Activated CD4-positive, alpha-beta T cell treated with anti-CD3 and anti-CD28 coated beads for 48 hours (primary cell): Measurements from ENCODE around the gene TCP10L.
"Not testable (repeated sequence)": the region's sequence is repeated elsewhere in the genome, so short reads cannot be mapped to it uniquely, and the experiment has no call there.

Experiments
- DNase-seq: peaks from one replicate; pipeline ENCODE4 v3.0.0-alpha.2; 2020

TCP10L gene

DNA sequence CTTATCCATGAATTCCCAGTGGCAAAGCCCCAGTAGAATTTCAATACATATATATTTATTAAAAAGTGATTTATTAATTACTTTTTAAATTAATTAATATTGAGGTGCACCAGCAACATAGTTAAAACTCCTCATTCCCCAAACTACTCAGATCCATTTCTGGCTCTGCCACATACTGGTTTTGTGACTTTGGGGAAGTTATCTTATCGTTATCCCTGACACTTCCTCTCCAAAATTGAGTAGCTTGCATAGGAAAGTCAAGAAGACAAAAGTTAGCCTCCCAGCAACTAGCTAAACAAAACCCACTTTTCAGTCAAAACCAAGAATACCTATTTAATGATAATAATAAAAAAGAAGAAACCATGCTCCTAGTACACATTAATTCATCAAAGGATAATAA is 35.9 kb downstream of the TCP10L start:
- DNase-seq, result no peak

DNA sequence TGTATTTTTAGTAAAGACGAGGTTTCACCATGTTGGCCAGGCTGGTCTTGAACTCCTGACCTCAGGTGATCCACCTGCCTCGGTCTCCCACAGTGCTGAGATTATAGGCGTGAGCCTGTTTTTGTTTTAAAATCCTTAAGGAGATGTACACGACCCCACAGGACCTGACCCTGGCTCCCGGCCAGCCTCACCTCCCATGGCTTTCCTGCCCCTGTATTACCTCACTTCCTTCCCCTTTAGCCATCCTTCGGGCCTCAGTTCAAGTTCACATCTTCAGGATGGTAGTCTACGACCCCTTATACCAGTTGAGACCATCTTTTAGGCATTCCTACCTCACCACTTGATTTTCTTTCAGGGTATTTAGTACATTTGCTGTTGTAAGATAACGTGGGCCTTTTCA is 36.3 kb downstream of the TCP10L start:
- DNase-seq, result no peak

DNA sequence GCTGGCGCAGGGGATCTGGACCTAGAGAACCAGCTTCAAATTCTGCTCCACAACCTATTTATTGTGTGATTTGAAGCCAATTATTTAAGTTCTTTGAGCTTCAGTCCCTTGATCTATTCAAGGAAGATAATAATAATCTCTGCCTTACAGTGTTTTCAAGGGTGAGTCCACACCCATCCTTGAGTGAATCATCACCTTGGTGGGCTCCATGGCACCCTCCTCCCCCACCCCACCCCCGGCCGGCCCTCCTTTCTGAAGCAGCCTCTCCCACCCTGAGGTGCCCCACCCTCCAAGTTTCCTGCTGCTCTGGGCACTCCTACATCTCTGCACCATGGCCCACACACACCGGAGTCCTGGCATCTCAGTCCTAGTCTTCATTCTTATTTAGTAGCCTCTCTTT is 38.3 kb downstream of the TCP10L start:
- DNase-seq, result no peak

DNA sequence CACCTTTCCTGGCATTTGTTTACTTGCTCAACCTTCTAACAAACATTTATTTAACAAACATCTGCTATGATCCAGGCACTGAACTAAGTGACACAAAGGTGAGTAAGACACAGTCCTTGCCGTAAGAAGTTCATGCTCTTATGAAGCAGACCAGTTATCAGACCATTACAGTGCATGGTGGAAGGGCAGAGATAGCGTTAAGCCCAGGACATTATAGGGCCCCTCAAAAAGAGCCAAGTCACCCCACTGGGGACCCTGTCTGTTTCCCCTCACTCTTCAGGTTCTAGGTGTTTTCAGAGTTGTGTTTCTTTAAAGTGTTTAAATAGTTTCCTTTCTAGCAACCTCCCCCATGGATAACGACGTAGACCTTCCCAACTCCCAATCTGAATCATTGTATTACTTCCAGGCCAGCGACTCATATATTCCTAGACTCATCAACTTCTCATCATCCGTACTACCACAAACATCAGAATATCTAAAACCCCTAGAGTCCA is 39.3 kb downstream of the TCP10L start:
- DNase-seq, result no peak

DNA sequence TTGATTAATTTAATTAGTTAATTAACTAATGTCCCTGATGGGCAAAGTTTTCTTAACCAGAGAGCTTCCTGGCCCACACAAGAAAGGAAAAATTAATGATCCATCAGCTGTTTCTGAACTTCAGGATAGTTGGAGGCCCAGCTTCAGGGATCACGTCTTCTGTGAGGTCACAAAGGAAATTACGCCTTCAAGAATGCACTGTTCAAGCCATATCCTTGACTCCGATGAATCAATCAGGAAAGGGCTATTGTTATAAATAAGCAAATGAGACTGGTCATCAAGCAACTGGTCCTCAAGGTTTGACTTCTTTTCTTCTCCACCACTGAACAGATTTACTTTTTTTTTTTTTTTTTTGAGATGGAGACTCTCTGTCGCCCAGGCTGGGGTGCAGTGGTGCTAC is 40.6 kb downstream of the TCP10L start:
- no peak for DNase-seq

DNA sequence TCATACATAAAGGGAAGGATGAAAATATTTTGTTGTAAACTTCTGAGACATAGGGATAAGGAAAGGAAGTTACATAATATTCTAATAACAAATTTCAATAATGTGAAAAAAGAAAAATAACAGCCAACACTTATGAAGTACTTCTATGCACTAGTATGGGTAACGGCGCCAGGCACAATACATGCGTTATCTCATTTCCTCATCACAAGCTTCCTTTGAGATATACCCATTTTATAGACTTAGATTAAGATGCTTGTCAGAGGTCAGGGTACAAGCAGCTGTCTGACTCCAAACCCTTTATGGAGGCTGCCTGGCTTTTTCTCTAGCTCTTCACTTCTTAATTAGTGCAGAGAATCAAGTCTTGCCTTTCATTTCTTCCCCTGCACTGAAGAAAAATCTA is 41.3 kb downstream of the TCP10L start:
- DNase-seq, result no peak

DNA sequence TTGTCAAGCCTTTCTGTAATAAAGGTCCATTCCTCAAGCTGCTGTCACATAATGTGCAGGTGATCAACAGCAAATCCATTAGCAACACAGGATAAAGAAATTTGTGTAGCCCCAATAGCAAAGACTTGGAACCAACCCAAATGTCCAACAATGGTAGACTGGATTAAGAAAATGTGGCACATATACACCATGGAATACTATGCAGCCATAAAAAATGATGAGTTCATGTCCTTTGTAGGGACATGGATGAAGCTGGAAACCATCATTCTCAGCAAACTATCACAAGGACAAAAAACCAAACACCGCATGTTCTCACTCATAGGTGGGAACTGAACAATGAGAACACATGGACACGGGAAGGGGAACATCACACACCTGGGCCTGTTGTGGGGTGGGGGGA is 42.3 kb downstream of the TCP10L start:
- DNase-seq, result not testable (repeated sequence)

DNA sequence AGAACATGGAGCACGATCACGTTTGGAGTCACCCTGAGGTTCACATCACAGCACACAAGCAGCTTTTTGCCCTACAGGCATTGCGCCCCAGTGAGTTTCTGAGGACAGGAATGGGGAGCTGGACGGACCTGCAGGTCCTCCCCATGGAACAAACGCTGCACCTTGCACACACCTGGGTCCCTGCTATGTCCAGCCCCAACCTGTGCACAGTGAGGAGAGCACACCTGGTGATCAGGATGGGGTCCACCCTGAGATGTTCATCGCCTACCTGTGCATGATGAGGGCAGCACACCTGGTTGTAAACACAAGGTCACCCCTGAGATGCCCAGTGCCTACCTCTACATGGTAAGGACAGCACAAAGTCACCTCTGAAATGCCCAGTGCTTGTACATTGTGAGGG is 45.9 kb downstream of the TCP10L start:
- DNase-seq, result no peak

DNA sequence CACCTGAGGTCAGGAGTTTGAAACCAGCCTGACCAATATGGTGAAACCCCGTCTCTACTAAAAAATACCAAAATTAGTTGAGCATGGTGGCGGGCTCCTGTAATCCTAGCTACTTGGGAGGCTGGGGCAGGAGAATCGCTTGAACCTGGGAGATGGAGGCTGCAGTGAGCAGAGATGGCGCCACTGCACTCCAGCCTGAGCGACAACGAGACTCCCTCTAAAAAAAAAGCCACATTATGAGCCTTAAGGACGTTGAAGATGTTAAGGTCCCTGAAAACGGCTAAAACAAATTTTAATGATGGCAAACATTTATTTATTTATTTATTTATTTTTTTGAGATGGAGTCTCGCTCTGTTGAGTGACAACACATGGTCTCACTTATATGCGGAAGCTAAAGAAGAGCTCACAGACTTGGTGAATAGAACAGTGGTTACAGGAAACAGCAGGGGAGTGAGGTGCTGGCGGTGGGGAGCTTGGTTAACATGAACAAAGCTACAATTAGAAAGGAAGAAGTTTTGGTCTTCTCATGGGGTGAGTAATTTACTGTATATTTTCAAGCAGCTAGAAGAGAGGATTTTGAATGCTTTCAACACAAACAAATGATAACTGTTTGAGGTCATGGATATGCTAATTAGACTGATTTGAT is 47.1 kb downstream of the TCP10L start:
- DNase-seq, result no peak

DNA sequence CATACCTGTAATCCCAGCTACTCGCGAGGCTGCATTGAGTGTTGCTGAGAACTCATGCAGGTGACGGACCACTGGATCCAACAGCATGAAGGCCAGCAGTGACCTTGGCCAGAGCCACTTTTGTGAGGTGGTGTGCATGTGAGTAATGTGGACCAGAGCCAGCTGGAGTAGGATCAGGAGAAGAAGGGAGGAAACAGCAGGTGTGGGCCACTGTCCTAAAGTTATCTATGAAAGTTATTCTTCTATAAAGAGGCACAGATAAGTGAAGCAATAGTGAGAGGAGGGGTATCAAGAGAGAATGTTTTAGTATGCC is 47.8 kb downstream of the TCP10L start:
- no peak for DNase-seq

DNA sequence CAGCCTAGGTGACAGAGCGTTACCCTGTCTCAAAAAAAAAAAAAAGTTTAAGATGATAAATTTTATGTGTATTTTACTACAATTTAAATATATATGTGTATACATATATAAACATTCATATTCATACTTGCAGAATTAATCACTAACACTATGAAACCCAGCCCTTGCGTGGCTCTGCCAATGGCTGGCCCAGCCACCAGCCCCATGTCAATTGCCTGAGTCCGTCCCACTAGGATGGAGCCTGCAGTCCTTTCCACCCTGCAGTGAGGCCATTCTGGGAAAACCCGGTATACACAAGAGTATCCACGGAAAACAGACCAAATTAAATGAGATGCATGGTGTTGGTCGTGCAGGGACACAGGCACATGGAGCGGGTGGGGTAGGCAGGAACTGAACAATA is 49.7 kb downstream of the TCP10L start:
- no peak for DNase-seq

DNA sequence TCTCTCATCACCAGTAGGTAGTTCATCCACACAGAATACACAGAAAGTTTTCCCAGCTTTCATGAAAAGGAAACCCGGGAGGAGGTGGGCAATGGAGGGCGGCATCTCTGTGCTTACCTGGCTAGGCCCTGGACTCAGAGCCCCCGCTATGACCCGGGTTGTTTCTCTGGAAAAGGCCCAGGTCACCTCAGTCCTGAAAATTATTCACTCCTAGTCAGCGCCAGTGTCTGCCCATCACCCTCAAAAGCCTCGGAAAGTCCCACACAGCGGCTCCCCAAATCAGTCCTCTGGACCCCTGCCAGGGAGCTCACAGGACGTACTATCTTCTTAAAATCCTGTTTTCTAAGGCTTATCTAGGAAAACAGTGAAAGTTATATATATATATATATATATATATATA is 51.2 kb downstream of the TCP10L start:
- DNase-seq, result no peak

DNA sequence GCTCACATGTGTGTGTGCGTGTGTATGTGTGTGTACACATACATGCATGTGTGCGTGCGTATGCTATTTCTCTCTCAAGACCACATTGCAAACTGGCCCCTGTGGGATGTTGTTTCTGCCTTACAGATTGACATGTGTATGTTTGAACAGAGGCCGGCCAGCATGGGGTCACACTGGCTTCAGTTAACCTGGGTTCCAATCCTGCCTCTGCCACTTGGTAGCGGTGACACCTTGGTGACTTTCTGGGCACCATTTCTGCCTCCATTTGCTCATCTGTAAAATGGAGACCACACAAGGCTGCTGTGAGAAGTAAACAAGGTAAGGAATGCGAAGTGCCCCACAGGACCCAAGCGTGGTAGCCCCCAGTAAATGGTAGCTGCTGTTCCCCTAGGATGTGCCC is 51.7 kb downstream of the TCP10L start:
- DNase-seq, result no peak

DNA sequence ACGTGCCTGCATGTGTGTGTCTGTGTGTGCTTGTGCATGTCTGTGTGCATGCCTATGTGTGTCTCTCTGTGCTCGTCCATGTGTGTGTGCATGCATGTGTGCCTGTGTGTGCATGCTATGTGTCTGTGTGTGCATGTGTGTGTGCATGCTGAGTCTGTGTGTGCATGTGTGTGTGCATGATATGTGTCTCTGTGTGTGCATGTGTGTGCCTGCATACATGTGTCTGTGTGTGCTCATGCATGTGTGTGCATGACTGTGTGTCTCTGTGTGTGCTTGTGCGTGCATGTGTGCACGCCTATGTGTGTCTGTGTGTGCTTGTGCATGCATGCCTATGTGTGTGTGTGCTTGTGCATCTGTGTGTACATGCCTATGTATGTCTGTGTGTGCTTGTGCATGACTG is 52.3 kb downstream of the TCP10L start:
- DNase-seq, result no peak

DNA sequence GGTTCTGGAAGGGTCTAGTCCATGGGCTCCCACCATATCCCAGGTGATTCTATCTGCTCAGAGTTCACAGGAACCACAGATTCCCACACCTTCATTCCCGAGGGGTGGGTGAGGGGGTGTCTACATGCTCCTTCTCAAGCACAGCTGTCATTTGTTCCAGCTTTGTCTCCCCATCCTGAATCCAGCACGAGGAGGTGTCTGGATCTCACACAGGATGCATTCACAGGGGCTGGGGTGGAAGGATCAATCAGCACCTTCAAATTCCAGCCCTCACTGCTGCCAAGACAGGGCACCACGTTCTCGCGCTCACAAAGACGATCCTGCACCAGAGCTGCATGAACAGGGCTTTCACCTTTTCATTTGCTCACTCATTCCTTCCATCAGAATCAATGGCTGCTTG is 52.7 kb downstream of the TCP10L start:
- no peak for DNase-seq

DNA sequence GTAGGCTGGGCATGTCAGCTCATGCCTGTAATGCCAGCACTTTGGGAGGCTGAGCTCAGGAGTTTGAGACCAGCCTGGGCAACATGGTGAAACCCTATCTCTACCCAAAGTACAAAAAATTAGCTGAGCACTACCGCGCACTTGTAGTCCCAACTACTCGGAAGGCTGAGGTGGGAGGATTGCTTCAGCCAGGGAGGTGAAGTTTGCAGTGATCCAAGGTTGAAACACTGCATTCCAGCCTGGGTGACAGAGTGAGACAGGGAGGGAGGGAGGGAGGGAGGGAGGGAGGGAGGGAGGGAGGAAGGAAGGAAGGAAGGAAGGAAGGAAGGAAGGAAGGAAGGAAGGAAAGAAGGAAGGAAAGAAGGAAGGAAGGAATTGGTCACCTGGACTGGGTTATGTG is 53.8 kb downstream of the TCP10L start:
- not testable (repeated sequence) for DNase-seq

DNA sequence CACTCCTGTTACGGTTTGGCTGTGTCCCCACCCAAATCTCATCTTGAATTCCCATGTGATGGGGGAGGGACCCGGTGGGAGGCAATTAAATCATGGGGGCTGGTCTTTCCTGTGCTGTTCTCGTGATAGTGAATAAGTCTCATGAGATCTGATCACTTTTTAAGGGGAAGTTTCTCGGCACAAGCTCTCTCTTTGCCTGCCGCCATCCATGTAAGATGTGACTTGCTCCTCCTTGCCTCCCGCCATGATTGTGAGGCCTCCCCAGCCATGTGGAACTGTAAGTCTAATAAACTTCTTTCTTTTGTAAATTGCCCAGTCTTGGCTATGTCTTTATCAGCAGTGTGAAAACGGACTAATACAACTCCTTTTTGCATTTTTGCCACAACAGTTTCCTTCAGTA is 54.5 kb downstream of the TCP10L start:
- not testable (repeated sequence) for DNase-seq

DNA sequence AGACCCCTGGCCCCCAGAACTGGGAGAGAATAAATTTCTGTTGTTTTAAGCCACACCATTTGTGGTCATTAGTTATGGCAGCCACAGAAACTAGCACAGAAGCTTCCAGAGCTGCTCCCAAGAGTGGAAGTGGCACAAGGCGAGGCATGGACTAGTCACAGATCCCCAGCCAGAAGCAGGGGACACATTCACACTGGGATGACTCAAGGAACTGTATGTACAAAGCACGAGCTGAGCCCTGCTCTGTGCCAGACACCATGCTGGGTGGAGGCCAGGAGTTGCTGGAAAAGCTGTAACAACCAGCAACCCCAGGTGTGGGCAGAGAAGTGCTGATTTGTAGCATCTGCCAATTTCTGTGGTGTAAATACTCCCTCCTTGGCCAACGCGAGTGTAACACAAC is 55.6 kb downstream of the TCP10L start:
- no peak for DNase-seq

DNA sequence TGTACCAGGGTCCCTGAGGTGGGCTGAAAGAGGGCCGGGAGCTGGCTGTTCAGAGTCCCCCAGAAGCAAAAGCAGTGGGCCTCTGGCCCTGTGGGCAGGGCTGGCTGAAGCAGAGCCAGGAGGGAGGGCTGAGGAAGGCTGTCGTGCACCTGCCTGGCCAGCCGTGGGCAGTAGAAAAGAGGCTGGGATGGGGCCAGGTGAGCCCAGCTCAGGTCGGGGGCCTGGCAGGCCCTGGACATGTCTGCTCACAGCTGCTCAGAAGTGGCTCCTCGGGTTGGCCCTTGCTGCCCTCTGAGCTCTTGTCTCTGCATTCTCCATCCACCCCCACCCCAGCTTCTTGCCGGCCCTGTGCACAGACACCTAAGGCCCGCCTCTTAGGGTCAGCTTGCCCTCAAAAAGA is 60.0 kb downstream of the TCP10L start:
- no peak for DNase-seq

DNA sequence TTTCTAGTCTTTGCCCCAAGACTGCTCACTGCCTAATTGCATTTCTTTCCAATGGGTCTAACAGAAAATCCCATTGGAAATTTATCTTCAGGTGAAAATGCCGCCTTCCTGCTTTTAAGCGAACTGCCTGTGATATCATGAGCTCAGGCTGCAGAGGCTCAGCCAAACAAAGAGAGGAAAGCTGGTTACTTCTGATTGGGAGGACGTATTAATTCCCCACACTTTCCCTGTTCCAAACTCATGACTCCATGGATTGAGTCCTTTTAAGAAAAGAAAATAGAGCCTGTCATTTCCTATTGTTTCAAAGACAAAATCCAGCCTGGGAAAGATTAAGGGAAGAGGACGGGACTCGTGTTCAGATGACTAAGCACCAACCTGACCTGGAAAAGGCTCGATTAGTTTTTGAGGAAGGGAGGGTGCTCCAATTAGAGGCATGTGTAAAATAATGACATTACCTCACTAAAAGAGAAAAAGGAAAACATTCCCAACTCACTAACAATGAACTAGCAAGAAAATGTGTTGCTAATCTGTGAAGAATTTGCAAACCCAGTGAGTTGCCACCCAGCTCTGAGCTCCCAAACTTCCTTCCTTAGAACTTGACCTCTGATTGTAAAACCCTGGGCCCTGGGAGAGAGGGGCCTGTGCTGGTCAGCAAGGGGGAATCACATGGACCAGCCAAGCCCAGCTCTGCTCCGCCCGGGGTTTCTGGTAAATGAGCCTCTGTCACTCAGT is 61.2 kb downstream of the TCP10L start:
- no peak for DNase-seq
